Amniotic epithelial cell (primary cell): Measurements from ENCODE around the gene C4orf33.
"Not testable (repeated sequence)": the region's sequence is repeated elsewhere in the genome, so short reads cannot be mapped to it uniquely, and the experiment has no call there.

Experiments used
- DNase-seq: peaks from one replicate; pipeline ENCODE4 v3.0.0-alpha.2; 2010; ENCODE audit warnings: low read depth

The C4orf33 gene, protein sequence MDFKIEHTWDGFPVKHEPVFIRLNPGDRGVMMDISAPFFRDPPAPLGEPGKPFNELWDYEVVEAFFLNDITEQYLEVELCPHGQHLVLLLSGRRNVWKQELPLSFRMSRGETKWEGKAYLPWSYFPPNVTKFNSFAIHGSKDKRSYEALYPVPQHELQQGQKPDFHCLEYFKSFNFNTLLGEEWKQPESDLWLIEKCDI

GRCh38 chr4:129095811-129096454, at the start of gene C4orf33:
Gene C4orf33, plus strand, starts transcription at chr4:129096152. Its CDS starts 6,459 bp downstream, at chr4:129102611.
- peak; percentile 76 for DNase-seq

- DNase-seq = no peak
Measured at GRCh38 chr4:129059028-129059427, 36.9 kb upstream of the C4orf33 start.

- no peak for DNase-seq
Measured at GRCh38 chr4:129062580-129062979, 33.4 kb upstream of the C4orf33 start.

GRCh38 chr4:129063640-129064039, 32.3 kb upstream of the C4orf33 start:
- no peak for DNase-seq

DNA sequence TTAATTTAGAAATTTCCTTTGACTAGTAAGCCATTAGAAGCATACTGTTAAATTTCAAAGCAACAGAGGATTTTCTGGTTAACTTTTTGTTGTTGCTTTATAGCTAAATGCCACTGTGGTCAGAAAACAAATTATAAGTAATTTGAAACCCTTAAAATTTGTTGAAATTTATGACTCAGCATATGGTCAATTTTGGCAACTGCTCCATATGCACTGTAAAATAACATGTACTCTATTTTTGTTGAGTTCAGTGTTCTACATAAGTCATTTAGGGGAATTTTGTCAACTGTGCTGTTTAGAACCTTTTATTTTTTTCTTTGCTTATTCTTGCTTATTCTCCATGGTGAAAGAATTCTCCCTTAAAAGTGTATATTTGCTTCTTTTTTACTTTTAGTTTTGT, 31.2 kb upstream of the C4orf33 start:
- DNase-seq = peak; percentile 54

DNA sequence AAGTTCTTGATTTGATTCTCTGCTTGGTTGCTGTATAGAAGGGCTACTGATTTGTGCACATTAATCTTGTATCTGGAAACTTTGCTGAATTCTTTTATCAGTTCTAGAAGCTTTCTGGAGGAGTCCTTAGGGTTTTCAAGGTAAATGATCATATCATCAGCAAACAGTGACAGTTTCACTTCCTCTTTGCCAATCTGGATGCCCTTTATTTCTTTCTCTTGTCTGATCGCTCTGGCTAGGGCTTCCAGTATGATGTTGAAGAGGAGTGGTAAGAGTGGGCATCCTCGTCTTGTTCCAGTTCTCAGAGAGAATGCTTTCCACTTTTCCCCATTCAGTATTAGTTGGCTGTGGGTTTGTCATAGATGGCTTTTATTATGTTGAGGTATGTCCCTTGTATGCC, 26.4 kb upstream of the C4orf33 start:
- not testable (repeated sequence) for DNase-seq

GRCh38 chr4:129077326-129077725, 18.6 kb upstream of the C4orf33 start:
- DNase-seq = peak; percentile 10

DNA sequence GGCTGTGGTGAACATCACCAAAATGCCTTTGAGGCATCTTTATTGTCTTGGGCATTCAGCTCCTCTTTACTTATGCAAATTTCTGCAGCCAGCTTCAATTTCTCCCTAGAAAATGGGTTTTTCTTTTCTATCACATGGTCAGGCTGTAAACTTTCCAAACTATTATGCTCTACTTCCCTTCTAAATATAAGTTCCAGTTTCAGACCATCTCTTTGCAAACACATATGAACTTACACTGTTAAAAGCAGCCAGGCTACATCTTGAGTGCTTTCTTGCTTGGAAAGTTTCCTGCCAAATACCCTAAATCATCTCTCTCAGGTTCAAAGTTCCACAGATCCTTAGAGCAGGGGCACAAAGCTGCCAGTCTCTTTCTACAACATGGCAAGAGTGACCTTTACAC, 15.8 kb upstream of the C4orf33 start:
- DNase-seq = no peak

- no peak for DNase-seq
Measured at GRCh38 chr4:129082302-129082701, 13.7 kb upstream of the C4orf33 start.

- no peak for DNase-seq
Measured at GRCh38 chr4:129085472-129085871, 10.5 kb upstream of the C4orf33 start.

DNA sequence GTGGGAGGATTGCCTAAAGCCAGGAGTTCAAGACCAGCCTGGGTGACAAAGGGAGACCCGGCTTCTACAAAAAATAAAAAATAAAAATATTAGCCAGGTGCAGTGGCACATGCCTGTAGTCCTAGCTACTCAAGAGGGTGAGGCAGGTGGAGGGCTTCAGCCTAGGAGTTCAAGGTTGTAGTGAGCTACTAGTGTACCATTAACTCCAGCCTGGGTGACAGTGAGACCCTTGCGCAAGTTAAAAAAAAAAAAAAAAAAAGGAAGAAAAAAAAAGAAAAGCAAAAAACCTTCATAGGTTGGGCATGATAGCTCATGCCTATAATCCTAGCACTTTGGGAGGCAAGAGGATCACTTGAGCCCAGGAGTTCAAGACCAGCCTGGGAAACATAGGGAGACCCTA, 8.4 kb upstream of the C4orf33 start:
- DNase-seq = no peak

DNA sequence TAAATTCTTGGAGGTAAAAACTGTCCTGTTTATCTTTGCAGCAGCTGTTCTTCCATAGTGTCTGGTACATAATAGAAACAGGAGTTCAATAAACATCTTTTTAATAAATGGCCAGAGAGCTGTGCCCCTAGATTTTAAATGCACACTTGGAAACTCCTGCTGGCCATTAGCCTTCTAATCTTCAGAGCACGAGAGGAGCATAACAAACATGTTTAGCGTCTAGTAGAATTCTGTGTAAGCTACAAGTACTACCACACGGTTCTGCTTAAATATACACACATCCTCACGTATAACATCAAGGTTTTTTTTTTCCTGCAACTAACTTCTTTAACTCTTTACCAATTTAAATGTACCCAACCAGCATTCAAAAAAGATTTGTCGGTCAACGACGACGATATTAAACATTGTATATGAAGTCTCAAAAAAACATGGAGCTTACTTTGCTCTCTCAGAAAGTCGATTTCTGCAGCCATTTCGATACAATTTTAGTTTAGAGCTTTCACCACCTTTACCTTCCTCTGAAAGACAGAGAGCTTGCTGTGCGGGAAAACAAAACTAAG, 3.2 kb upstream of the C4orf33 start:
- DNase-seq = peak; percentile 27

DNA sequence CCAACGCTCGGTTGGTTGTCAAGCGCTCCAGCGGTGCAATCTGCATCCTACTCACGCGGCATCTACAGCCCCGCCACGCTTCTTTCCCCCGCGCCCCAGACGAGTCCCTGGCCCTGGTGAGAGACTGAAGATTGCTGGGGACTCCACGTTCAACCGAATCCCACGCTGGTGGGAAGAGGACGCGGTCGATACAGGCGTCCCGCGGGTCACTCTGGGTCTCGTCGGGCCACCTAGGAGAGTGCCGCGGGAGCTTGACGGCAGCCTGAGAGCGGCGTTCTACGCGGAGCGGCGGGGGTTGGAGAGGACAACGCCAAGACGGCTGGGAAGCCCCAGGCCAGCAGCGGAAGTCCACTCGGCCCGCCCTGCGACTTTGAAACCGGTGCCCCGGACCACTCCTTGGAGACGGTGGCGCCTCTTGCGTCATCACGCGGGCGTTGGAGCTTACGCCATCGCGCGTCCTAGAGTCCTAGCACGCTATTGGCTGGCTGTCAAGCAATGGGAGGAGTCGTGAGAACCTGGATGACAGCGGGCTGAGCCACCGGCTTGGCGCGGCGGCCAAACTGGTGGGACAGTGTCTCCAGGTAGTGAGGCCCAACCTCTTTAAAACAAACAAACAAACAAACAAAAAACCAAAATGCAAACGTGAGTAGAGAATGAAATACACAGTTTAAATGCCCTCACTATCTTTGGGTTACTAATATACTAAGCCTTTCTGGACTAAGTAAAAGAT, 2.6 kb upstream of the C4orf33 start, which contains the start of gene SCLT1:
Gene SCLT1 (minus strand): TSS at position 349 of the 730 bp plus-strand sequence. CDS start 436 bp downstream, outside the sequence.
- peak; percentile 96 for DNase-seq

DNA sequence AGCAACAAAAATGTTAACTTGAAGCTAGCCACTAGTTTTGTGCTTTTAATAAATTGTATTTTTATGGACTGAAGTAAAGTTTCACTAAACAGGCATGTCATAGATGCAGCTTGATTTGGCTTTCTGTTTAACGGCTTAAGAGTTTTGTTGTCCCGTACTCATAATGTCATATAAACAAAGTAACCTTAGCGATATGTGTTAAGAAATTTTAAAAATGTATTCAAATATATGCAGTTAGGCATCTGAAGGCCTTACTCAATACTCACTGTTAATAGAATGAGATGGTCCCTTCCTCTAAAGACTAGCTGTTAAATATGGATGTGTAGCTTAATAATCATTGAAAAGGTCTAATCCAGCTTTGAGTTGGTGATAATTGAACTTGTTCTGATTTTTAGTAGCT, 1.6 kb upstream of the C4orf33 start:
- DNase-seq = no peak

- no peak for DNase-seq
Measured at GRCh38 chr4:129098531-129099001, 2.6 kb downstream of the C4orf33 start.

DNA sequence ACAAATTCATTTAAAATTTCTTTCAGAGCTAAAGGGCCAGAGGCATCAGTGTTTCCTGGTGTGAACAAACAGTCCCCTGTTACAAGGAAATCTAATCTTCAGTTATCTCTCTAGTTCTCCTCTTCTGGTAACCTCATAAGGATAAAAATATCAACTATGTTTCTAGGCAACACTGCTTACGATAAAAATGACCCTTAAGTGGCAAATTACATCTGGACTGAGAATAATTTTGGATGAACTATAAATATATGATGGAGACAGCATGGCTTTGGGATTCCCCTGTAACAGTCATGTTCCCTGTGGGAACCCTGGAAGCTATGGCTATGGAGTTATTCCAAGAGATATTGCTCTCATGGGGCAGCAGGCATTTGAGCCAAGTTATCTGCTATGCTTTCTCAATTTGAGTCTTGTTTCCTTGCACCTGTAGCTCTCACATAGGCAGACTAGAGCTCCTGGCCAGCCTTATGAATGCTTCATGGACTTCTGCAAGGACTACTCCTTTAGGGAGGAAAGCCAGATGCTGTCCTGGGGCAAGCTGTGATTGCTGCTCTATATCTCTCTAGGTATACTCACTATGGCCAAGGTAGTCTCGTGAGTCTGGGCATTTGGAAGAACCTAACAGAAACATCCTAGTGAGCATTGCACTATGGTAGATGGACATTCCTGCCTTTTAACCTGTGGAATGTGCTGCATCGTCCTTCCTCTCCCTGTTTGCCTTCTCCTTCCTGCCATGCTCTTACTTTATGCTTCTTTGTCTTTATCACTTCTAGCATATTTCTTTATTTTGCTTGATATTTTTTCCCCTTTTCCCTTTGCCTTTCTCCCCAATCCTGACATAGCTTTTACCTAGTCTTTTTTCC, 14.2 kb downstream of the C4orf33 start:
- DNase-seq = no peak

DNA sequence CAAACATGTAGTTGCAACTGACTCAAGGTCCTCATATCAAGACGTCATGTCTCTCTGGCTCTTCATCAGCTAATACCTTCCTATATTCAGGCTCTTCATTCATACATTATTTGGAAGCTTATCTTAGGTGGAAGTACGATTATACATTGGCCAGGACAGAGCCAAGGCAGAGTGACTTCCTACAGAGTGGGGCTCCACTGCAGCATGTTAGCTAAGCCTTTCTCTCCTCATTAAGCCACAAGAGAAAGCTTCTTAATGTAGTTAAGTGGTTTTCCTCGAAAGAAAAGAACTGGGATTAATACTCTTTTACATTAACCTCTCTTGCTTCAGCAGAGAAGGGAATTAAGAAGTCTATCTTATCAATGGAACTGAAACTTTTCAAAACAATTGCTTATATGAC, 15.0 kb downstream of the C4orf33 start:
- DNase-seq = no peak

- no peak for DNase-seq
Measured at GRCh38 chr4:129111919-129112318, 16.0 kb downstream of the C4orf33 start.

GRCh38 chr4:129113434-129113833, 17.5 kb downstream of the C4orf33 start:
- DNase-seq = no peak

GRCh38 chr4:129113919-129114318, 18.0 kb downstream of the C4orf33 start:
- no peak for DNase-seq

DNA sequence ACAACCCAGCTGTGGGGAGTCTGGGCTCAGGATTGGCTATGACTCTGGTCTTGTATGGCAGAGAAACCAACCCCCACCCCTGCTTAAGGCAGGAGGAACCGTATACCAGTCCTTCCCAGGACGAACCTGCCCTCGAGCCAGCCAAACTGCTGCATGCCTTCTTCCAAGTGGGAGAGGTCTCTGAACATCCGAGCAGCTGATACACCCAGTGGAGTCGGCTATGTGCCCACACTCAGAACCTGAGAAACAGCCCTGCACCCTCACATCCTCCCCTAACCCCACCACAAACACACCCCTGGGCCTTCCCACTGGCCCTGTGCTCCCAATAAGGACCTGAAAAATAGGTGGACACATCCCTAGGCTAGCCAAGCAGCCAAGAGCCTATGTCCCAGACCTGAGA, 21.8 kb downstream of the C4orf33 start:
- DNase-seq = no peak

GRCh38 chr4:129126614-129127013, 30.7 kb downstream of the C4orf33 start:
- DNase-seq = not testable (repeated sequence)
